Stromal cell of bone marrow (primary cell): ENCODE measurements around the gene KMT5B.

Experiments
- DNase-seq: peaks from one replicate; pipeline ENCODE4 v3.0.0-alpha.2; 2012; ENCODE audit warnings: low read depth

KMT5B gene

DNA sequence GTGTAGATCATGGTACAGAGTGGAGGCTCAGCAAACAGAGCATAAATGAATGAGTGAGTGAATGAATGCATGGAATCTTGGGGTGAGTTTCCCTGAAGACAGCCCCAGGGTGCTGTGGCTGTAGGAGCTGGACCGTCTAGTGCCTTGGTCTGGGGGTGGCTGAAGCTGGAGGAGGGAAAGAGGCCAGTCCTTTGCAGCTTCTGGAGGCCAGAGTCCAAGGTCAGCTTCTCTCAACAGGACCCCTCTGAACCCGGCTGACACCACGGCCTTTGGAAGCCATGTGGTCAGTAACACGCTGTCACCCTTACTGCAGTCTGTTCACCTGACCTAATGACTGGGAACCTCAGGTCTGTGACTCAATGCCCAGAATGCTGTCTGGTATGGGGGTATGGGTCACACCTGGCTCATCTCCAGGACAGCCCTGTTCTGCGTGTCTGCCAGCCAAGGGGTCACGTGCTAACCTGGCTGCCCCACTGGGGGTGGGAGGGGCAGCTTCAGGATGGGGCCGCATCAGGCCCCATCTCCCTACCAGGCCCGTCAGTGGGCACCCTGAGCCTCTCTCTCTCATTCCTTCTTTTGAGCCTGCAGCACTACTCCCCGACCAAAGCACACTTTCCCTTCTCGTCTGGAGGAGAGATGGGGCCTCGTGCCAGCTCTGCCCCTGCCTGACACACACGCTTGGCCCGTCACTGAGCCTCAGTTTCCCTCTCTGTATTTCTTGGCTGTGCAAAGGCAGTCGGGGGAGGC, 67.8 kb downstream of the KMT5B start:
- no peak for DNase-seq

DNA sequence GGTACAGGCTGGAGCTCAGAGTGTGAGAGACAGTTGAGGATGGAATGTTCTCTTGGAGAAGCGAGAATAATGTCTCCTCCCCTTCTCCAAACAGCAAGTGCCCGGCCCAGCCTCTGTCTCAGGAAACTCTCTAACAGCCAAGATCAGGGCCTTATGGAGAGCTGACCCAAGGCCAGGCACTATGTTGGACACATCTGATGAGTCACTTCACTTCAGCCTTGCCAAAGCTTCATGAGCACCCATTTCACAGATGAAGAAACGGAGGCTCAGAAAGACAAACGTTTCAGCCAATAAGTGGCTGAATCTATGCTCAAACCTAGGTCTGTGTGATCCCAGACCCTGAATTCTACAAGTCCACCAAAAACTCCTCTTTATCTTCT, 69.8 kb downstream of the KMT5B start:
- no peak for DNase-seq

DNA sequence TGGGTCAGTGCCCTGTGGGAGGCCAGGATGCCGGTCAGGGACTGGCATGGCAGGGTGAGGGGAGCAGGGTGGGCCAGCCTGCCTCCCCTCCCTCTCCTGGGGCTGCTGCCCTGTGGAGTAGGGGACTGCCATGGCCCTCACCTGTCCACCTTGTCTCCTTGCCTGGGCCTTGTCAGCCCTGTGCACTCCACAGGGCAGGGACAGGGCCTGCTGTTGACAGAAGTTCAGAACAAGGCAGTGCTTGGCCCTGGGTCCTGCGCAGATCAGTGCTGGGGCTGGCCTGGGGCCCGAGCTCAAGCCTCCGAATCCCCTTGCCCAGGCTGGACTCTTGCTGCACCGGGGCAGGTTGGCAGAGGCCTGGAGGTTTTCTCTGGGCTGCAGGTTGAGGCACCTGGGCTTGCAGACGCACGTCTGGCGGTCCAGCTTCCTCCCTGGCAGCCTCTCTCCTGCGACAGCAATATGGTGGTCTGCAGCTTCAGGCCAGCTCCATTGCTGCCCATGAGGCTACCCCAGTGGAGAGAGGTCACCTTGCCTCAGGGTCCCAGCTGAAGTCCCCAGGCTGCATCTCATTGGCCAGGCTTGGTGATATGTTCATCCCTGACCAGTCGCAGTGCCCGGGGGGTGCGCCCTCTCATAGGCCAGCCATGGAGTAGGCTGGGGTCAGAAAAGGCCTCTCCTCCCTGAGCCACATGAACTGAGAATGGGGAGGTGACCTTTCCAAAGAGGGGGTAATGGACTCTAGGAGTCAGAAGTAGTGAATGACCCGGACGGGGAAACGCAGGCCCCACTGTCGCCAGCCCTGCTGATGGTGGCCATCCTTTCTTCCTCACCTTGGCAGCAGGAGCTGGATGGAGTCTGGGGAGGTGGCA, 70.4 kb downstream of the KMT5B start:
- no peak for DNase-seq

DNA sequence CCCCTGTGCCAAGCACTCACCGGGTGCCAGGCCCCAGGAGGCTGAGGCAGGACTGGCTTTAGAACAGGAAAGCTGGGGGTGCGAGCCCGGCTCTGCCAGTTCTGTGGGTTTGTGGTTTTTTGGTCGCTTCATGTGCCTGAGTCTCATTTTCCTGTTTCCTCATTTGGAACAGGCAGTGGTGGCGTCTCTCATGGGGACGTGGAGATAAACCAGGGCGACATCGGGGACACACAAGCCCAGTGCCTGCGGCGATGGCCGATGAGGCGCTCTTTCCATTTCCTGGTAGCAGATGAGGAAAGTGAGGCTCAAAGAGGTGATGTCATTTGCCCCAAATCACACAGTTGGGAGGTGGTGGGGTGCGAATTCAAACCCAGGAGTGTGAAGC, 71.1 kb downstream of the KMT5B start:
- no peak for DNase-seq

DNA sequence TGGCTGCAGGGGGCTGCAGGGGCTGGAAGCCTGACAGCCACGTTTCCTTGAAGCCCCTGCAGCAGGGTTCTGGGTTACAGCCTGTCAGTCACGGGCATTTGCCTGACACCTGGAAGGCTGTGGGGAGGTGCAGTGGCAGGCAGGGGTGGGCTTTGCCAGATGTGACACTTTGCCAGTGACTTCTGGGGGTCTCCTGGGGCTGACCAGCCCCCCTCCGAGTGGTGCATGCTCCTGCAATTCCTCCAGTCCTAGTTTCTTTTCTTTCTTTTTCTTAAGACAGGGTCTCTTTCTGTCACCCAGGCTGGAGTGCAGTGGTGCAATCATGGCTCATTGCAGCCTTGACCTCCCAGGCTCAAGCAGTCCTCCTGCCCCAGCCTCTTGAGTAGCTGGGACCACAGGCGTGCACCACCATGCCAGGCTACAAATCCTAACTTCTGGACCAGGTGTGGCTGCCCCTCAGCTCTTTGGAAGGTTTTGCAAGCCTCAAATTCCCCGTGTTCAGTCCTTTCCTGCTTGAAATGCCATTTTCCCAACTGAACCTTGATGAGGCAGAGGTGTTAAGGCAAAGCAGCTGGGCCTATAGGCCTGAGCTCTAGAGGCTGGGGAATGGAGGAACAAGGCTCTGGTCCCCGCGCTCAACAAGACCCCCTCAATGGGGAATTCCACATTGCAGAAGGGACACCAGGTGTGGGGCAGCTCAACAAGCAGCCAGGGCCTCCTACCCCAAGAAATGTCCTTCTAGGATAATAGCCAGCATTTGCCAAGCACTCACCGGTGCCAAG, 71.7 kb downstream of the KMT5B start:
- DNase-seq: no peak

DNA sequence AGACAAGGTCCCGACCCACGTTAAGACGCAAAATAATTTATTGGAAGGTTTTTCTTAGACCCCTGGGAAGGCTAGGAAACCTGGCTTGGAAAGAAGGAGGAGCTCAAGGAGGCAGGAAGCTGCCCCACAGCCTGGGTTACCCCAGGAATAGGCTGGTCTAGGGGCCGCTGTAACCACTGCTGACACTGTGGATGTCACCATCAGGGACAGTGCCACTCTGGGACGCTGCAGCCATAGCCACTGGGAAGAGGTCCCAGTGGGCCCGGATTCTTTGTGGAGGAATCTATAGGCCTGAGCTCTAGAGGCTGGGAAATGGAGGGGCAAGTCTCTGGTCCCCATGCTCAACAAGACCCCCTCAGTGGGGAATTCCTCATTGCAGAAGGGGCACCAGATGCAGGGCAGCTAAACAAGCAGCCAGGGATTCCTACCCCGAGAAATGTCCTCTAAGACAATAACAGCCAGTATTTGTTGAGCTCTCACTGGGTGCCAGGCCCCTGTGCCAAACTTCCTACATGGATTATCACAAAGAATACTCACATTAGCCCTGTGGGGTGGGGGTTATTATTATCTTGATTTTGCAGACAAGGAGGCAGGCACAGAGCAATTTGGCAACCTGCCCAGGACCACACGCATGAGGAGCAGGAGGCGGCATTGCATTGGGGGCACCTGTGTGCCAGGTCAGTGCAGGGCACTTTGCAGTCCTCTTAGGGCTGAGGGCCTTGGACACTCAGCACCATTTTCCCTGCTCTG, 72.4 kb downstream of the KMT5B start:
- DNase-seq: no peak

DNA sequence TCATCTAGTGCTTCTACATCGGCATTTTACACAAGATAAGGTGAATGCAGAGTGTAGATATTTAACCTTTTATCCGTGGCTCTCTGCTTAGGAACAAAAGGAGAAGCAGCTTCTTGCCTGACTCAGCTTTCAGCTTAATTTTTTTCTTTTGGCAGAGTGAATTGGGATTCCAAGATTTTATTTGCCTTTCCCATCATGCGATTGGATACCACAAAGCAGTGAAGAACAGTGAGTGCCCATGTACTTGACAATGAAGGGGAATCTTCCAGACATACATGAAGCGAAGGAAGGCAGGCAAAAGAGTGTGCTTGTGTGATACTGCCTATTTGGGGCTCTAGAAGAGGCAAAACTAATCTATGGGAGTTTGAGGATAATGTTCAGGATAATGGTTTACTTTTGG, 74.9 kb downstream of the KMT5B start:
- DNase-seq: no peak

DNA sequence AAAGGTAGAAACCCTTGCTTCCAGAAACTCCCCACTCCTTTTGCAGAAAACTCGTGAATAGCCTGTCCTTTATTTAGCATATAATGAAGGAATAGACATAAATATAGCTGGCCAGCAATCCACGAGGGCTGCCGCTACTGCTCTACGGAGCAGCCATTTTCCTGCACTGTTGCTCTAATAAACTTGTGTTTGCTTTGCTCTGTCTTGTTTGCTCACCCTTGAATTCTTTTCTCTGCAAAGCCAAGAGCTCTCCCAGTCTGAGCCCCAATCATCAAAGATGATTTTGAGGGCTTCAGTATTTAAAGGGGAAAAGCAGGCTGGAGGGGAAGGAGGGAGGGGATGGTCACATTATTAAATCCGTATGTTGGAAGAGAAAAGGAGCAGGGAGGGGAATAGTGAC, 75.3 kb downstream of the KMT5B start:
- no peak for DNase-seq

DNA sequence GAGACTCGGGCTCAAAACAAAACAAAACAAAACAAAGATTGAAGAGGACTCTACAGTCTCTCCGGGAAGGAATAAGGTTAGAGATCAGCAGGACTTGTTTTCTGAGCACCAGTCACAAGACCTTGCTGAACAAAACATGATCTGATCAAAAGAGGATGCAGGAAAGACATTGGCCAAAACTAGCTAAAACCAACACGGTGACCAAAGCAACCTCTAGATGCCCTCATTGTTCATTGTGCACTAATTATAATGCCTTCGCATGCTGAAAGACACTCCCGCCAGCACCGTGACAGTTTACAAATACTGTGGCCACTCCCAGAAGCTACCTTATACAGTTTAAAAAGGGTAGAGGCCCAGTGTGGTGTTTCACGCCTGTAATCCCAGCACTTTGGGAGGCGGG, 76.2 kb downstream of the KMT5B start:
- DNase-seq: no peak

DNA sequence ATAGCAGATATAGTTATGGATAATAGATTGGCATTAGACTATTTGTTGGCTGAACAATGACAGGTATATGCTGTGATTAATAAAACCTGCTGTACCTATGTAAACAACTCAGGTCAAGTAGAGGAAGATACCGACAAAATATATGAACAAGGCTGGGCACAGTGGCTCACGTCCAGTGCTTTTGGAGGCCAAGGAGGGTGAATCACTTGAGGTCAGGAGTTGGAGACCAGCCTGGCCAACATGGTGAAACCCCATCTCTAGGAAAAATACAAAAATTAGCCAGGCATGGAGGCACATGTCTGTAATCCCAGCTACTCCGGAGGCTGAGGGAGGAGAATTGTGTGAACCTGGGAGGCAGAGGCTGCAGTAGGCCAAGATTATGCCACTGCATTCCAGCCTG, 77.9 kb downstream of the KMT5B start:
- no peak for DNase-seq

DNA sequence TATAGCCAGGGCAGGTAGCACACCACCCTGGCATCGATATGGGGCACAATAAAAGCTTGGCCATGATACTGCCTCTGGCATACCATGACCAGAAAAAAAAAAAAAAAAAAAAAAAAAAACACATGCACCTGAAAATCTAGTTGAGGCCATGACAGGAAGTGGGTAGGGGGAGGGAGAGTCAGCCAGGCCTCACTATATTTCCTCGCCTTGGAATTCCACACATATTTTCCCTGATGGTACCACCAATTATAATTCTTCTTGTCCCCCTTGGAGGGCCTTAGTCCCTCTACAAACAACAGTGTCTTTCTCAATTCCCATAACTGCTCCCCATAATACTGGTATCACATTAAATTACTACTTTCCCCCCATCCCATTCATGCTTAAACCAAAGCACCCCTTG, 79.3 kb downstream of the KMT5B start:
- DNase-seq: no peak

DNA sequence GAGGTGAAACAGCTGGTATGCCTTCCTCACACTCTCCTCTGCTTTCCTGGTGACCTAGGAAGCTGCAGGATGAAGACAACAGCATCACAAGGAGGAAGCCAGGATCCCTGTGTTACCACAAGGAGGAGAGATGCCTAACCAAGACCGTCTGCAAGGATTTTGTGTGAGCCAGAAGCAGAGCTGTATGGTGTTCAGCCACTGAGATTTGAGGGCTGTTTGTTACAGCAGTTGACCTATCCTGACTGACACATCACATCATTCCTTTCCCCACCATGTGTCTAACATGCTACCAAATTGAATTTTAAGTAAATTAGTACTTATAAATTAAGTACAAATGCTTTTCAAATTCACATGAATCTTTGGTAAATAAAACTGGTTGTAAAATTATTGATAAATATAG, 83.0 kb downstream of the KMT5B start:
- DNase-seq: no peak

DNA sequence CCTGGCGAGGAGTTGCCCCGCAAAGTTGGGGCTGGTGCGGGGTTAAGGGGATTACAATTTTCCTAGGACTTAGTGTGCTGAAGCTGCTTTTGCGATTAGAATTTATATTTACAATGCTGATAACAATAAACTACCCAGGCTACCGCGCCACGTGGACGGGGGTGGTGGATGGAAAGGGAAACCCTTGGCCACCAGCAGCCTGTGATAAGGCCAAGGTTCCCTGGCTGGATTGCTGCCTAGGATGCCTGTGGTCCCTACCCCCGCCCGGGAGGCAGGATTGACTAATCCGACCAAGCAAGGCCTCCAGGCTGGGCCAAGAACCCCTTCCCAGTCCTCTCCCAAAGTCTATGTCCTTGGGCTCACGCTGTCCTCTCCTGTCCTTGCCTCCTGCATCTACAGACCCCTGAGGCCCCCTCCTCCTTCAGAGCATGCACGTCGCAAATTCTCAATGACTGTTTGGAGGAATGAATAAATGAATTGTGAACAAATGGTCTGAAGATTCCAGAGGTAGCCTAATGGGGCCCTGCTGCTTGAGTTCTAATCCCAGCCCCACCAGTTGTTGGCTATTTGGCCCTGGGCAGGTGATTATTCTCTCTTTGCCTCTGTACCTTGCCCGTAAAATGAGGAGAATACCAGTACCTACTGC, 84.3 kb downstream of the KMT5B start:
- no peak for DNase-seq

DNA sequence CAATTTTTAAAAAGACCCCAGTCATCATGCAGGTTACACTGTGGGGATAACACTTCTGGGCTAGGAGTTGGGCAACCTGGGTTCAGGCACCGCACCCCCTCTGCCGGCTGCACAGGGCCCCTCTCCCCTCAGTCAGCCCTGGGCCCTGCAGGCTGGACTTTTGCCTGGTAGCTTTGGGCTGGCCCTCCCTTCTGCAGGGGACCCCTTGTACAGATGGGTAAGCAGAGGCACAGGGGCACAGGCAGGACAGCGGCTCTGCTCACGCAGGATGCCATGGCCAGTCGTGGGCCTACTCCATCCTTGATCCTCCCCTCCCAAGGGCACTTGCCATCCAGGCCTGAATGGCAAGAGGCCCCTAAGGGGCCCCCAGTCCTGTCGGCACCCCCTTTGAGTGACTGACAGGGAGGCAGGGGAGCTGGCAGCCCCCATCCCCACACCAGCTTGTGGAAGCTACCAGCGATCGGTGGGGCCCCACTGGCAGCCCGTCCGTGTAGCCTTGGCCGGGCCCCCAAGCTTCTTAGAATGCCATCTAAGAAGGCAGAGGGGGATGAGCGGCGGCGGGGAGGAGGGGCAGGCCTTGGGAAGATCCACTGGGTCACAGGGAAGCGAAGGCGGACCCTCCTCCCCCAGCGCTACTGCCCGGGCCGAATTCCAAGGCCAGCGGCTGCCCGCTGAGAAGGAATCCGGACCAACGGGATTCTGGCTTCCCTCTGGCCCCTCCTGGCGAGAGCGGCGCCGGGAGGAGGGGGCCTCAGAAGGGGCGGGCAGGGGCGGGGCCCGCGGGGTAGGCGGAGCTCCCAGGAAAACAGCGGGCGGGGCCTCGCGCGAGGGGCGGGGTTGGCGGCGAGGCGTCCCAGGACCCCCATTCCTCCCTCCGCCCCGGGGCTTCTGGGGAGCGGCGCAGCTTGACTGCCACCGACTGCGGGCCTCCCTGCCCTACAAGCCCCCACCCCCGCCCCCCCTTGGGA, 85.1 kb downstream of the KMT5B start:
- DNase-seq: no peak

DNA sequence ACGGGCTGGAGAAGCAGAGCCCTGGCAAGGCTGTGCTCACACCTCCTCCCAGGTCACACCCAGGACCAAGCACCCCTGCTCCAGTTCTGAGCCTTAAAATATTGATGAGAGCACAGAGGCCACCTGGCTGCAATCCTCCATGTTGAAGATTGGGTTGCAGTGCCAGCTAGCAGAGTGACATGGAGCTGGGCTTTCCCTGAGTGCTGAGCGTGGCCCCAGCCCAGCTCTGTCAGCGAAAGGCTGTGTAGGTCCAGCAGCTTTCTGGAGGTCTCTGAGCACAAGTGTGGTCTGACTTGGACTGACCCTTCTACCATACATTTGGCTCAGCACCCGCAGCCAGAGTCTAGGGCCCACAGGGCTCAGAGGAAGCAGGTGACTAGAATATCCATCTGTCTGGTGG, 87.9 kb downstream of the KMT5B start:
- DNase-seq: no peak

DNA sequence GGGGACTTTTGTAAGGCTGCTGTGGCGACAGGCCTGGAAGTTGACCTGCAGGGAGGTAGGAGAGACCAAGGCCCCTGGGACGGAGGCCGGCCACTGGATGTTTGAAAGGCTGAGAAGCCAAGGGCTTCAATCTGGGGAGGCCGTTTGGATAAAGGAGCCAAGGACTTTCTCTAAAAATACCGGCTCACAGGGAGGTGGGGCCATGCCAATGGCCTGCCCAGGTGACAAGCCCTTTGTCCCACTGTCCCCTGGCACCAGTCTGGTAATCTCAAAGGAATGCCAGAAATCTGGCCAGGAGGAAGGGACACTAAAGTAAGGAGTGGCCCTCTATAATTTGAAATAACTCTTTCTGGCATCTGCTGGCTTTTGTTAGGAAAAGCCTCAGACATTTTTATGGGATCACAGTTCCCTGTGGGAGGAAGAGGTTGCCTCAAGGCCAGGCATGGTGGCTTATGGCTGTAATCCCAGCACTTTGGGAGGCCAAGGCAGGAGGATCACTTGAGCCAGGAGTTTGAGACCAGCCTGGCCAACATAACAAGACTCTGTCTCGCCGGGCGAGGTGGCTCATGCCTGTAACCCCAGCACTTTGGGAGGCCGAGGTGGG, 90.1 kb downstream of the KMT5B start:
- DNase-seq: no peak

DNA sequence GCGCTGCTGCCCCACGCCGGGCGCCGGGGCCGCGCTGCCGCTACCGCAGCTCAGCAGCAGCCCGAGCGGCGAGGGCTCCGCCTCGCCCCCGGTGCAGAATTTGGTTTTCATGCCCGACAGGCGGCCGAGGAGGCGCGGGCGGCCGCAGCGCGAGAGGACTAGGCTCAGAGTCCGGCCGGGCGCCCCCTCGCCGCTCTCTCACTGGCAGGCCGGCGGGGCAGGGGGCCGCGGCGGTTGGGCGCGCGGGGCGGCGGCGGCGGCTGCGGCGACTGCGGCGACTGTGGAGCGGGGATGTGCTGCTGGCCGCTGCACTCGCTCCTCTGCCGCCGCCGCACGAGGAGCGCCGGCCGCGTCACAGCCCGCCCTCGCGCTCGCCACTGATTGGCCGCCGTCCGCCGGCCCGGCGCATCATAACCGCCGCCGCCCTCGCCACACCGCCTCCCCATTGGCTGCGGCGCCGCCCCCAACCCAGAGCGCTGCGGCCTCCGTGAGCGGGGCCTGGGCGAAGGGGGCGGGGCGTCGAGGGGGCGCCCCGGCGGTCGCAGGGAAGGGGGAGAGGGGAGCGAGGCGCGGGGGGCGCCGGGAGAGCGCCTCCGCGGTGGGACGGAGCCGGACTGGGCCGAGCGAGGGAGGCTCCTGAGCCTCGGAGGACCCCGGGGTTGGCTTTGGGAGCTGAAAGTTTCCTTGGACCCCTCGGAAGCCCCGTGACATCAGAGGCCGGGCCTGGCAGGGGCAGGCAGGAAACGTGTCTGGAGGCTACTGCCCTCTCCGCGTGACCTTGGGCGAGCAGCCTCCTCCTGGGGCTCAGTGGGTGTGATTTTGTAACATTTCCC, 91.8 kb downstream of the KMT5B start, which contains the start of gene CHKA:
Gene CHKA, minus strand, starts transcription at position 322 of the 833 bp plus-strand sequence. Its CDS starts 211 bp downstream, at position 111.
- DNase-seq: peak; percentile 81

DNA sequence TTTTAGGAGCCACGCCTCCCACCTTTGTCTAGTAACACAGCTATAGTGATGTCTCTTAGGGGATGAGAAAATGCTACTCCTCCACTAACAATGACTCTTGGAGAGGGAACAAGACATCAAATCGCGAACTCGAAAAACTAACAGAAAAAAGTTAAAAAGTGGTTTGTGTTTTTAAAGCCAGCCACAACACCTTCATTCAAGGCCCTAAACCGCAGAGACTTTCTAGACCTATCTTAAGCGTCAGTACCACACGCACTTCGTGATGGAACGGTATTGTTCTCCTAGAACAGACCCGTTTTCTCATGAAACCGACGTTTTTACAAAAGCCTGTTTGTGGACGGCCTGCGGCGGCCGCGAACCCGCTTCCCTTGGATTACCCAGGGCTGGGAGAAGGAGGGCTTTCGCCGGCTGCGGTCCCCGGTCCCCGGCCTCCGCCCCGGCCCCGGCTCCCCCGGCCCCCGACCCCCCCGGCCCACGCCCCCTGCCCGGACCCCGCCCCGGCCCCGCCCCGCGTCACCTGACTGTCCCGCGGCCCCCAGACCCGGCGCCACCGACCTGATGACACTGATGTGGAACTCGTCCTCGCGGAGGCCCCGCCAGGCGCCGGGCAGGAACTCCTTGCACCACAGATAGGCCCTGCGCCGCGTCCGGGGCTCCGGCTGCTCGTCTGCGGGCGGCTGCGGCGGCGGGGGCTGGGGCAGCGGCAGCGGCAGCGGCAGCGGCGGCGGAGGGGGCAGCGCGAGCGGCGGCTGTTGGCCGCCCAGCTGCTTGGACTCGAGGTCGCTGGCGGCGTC, 92.6 kb downstream of the KMT5B start:
- no peak for DNase-seq
